ENCODE measurements around the gene ADAMTSL1.

Gene ADAMTSL1

GRCh38 chr9:18606846-18607245 is 132.9 kb downstream of the ADAMTSL1 start:
- no peak for DNase-seq (ENCODE audit: low read depth in 2 of 2)

GRCh38 chr9:18608371-18608770 is 134.4 kb downstream of the ADAMTSL1 start:
- DNase-seq (ENCODE audit: low read depth in 2 of 2): no peak

GRCh38 chr9:18610956-18611355 is 137.0 kb downstream of the ADAMTSL1 start:
- DNase-seq (ENCODE audit: low read depth in 2 of 2): no peak

- DNase-seq (ENCODE audit: low read depth in 2 of 2): no peak
These were observed 138.0 kb downstream of the ADAMTSL1 start for GRCh38 chr9:18611971-18612370.

- no peak for DNase-seq (ENCODE audit: low read depth in 2 of 2)
These were observed 140.2 kb downstream of the ADAMTSL1 start for GRCh38 chr9:18614116-18614515.

- no peak for DNase-seq (ENCODE audit: low read depth in 2 of 2)
These were observed 140.7 kb downstream of the ADAMTSL1 start for GRCh38 chr9:18614651-18615050.

- no peak for DNase-seq (ENCODE audit: low read depth in 2 of 2)
These were observed 143.0 kb downstream of the ADAMTSL1 start for GRCh38 chr9:18616976-18617375.

GRCh38 chr9:18617759-18618158 is 143.8 kb downstream of the ADAMTSL1 start:
- DNase-seq (ENCODE audit: low read depth in 2 of 2): no peak

GRCh38 chr9:18618862-18619261 is 144.9 kb downstream of the ADAMTSL1 start:
- DNase-seq (ENCODE audit: low read depth in 2 of 2): no peak

GRCh38 chr9:18622186-18622836 is 148.4 kb downstream of the ADAMTSL1 start:
- no peak for DNase-seq (ENCODE audit: low read depth in 2 of 2)

- DNase-seq (ENCODE audit: low read depth in 2 of 2): no peak
These were observed 149.5 kb downstream of the ADAMTSL1 start for GRCh38 chr9:18623221-18624079.

GRCh38 chr9:18626046-18626698 is 152.2 kb downstream of the ADAMTSL1 start:
- no peak for DNase-seq (ENCODE audit: low read depth in 2 of 2)

- no peak for DNase-seq (ENCODE audit: low read depth in 2 of 2)
These were observed 155.2 kb downstream of the ADAMTSL1 start for GRCh38 chr9:18629136-18629535.

GRCh38 chr9:18632632-18633403 is 158.9 kb downstream of the ADAMTSL1 start:
- no peak for DNase-seq (ENCODE audit: low read depth in 2 of 2)

GRCh38 chr9:18636781-18637180 is 162.8 kb downstream of the ADAMTSL1 start:
- DNase-seq (ENCODE audit: low read depth in 2 of 2): no peak

- no peak for DNase-seq (ENCODE audit: low read depth in 2 of 2)
These were observed 164.7 kb downstream of the ADAMTSL1 start for GRCh38 chr9:18638371-18639249.

GRCh38 chr9:18639911-18640310 is 166.0 kb downstream of the ADAMTSL1 start:
- no peak for DNase-seq (ENCODE audit: low read depth in 2 of 2)

GRCh38 chr9:18658804-18659705 is 185.1 kb downstream of the ADAMTSL1 start:
- DNase-seq (ENCODE audit: low read depth in 2 of 2): no peak

- no peak for DNase-seq (ENCODE audit: low read depth in 2 of 2)
These were observed 186.0 kb downstream of the ADAMTSL1 start for GRCh38 chr9:18660001-18660400.

- DNase-seq (ENCODE audit: low read depth in 2 of 2): no peak
These were observed 188.4 kb downstream of the ADAMTSL1 start for GRCh38 chr9:18662320-18662719.

Measured in stimulated activated CD8-positive, alpha-beta memory T cell treated with anti-CD3 and anti-CD28 coated beads, Interleukin-2, amount 100 ng/mL, for 1 hour (primary cell).